ENCODE data around the gene TNS3.

- TF ChIP-seq EP300 (IDR thresholded peaks at IDR 0.05) = no peak
- TF ChIP-seq, protein P1, sequence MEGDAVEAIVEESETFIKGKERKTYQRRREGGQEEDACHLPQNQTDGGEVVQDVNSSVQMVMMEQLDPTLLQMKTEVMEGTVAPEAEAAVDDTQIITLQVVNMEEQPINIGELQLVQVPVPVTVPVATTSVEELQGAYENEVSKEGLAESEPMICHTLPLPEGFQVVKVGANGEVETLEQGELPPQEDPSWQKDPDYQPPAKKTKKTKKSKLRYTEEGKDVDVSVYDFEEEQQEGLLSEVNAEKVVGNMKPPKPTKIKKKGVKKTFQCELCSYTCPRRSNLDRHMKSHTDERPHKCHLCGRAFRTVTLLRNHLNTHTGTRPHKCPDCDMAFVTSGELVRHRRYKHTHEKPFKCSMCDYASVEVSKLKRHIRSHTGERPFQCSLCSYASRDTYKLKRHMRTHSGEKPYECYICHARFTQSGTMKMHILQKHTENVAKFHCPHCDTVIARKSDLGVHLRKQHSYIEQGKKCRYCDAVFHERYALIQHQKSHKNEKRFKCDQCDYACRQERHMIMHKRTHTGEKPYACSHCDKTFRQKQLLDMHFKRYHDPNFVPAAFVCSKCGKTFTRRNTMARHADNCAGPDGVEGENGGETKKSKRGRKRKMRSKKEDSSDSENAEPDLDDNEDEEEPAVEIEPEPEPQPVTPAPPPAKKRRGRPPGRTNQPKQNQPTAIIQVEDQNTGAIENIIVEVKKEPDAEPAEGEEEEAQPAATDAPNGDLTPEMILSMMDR (IDR thresholded peaks at IDR 0.05) = no peak
- TF ChIP-seq POLR2A (IDR thresholded peaks at IDR 0.05) = no peak
- no peak for TF ChIP-seq POLR2AphosphoS5 (IDR thresholded peaks at IDR 0.05)
These were observed 151.5 kb downstream of the TNS3 start for GRCh38 chr7:47430422-47430821.
